ENCODE measurements around the gene PSMG4. TPM values are rescaled to one million over a fixed set of nuclear protein-coding genes. Genes with fewer than 3 reads are reported as not detected.

PSMG4 gene
- total and polyA plus RNA-seq, 2 donors from 2014 or later, result 24.9 to 36.8 TPM

GRCh38 chr6:3247255-3248146 is 11.2 kb upstream of the PSMG4 start:
- H3K4me3 ChIP-seq (ENCODE audit: low read length in 3 of 3), result peak overlapping the region; percentile 39 to 54 (median 50)
- peak overlapping the region in 2 of 3 donors; percentile 28 to 83 for H3K9ac ChIP-seq (ENCODE audit: low read length in 3 of 3)
- peaks cover 0 to 4% (median 2%) of the 10 kb centered on the region in 3 donors for H3K4me1 ChIP-seq (ENCODE audit: control insufficient read depth in 2 of 3, insufficient read depth in 2 of 3, low read depth in 1 of 3, low read length in 3 of 3)
- intact Hi-C loops (cut with DNase I), result loop anchor here (10.0 kb wide), 2 partner anchors 83 to 123 kb away; no protein-coding TSS in a partner anchor
- no peaks in the 10 kb centered on the region for H3K9me3 ChIP-seq (ENCODE audit: control insufficient read depth in 2 of 3, insufficient read depth in 1 of 3, low read length in 3 of 3)
- no peaks in the 10 kb centered on the region for H3K36me3 ChIP-seq (ENCODE audit: control insufficient read depth in 2 of 3, insufficient read depth in 3 of 3, low read length in 3 of 3)
- FAIRE-seq (no peak), DNase-seq (peak; percentile 84 to 91 (median 88))
- no peaks in the 10 kb centered on the region for H3K27me3 ChIP-seq (ENCODE audit: control insufficient read depth, insufficient read depth, low read length)
- no peak for TF ChIP-seq CTCF (IDR thresholded peaks at IDR 0.05; ENCODE audit: borderline replicate concordance, extremely low read depth, insufficient read depth)
- no peak overlapping the region for H3K27ac ChIP-seq (ENCODE audit: low read depth in 2 of 2, low read length in 2 of 2)

GRCh38 chr6:3249821-3250220 is 8.9 kb upstream of the PSMG4 start:
- H3K4me1 ChIP-seq (ENCODE audit: control insufficient read depth in 2 of 3, insufficient read depth in 2 of 3, low read depth in 1 of 3, low read length in 3 of 3), result peaks cover 0 to 4% (median 2%) of the 10 kb centered on the region in 3 donors
- intact Hi-C loops (cut with DNase I), result loop anchor here (10.0 kb wide), 2 partner anchors 85 to 125 kb away; no protein-coding TSS in a partner anchor
- FAIRE-seq (no peak), DNase-seq (no peak)
- H3K27ac ChIP-seq (ENCODE audit: low read depth in 2 of 2, low read length in 2 of 2), result no peak overlapping the region
- no peak overlapping the region for H3K9ac ChIP-seq (ENCODE audit: low read length in 3 of 3)
- no peak for TF ChIP-seq CTCF (IDR thresholded peaks at IDR 0.05; ENCODE audit: borderline replicate concordance, extremely low read depth, insufficient read depth)
- H3K4me3 ChIP-seq (ENCODE audit: low read length in 3 of 3), result no peak overlapping the region
- H3K9me3 ChIP-seq (ENCODE audit: control insufficient read depth in 2 of 3, insufficient read depth in 1 of 3, low read length in 3 of 3), result no peaks in the 10 kb centered on the region
- no peaks in the 10 kb centered on the region for H3K36me3 ChIP-seq (ENCODE audit: control insufficient read depth in 2 of 3, insufficient read depth in 3 of 3, low read length in 3 of 3)
- no peaks in the 10 kb centered on the region for H3K27me3 ChIP-seq (ENCODE audit: control insufficient read depth, insufficient read depth, low read length)

GRCh38 chr6:3250231-3250675 is 8.5 kb upstream of the PSMG4 start:
- H3K9me3 ChIP-seq (ENCODE audit: control insufficient read depth in 2 of 3, insufficient read depth in 1 of 3, low read length in 3 of 3), result no peaks in the 10 kb centered on the region
- peaks cover 0 to 4% (median 2%) of the 10 kb centered on the region in 3 donors for H3K4me1 ChIP-seq (ENCODE audit: control insufficient read depth in 2 of 3, insufficient read depth in 2 of 3, low read depth in 1 of 3, low read length in 3 of 3)
- intact Hi-C loops (cut with DNase I), result no loop called here
- DNase-seq (no peak), FAIRE-seq (no peak)
- TF ChIP-seq CTCF (IDR thresholded peaks at IDR 0.05; ENCODE audit: borderline replicate concordance, extremely low read depth, insufficient read depth), result no peak
- H3K27me3 ChIP-seq (ENCODE audit: control insufficient read depth, insufficient read depth, low read length), result no peaks in the 10 kb centered on the region
- no peaks in the 10 kb centered on the region for H3K36me3 ChIP-seq (ENCODE audit: control insufficient read depth in 2 of 3, insufficient read depth in 3 of 3, low read length in 3 of 3)
- H3K27ac ChIP-seq (ENCODE audit: low read depth in 2 of 2, low read length in 2 of 2), result no peak overlapping the region
- H3K9ac ChIP-seq (ENCODE audit: low read length in 3 of 3), result no peak overlapping the region
- H3K4me3 ChIP-seq (ENCODE audit: low read length in 3 of 3), result no peak overlapping the region

Measured in kidney (tissue), 14 donors.